Thoracic aorta (tissue), 2 donors: ENCODE measurements around the gene ARL10. TPM values are rescaled to one million over a fixed set of nuclear protein-coding genes. Genes with fewer than 3 reads are reported as not detected.

Experiments used
- ATAC-seq: fragments of 150-250 bp; one replicate; pipeline ENCODE4 v1.8.0; 2017; ENCODE audit warnings: low read depth; ENCODE audit not compliant: insufficient number of reproducible peaks, low FRiP score
- DNase-seq: peaks from one replicate; pipeline ENCODE4 v3.0.0-alpha.2; 2020; ENCODE audit warnings: low spot score
- H3K27ac ChIP-seq, 2 donors: fragments of 200-600 bp; sonication (generic); 1 replicate in 1 of 2; 2 replicates in 1 of 2; pipeline ENCODE4 v1.5.1; 2016; ENCODE audit warnings: mild to moderate bottlenecking in 2 of 2, moderate library complexity in 2 of 2
- H3K27me3 ChIP-seq: fragments of 200-600 bp; sonication (generic); replicated peaks from 2 replicates; pipeline ENCODE4 v1.6.0; 2016; ENCODE audit warnings: mild to moderate bottlenecking; ENCODE audit not compliant: insufficient read depth
- H3K36me3 ChIP-seq: fragments of 200-600 bp; sonication (generic); one replicate; pipeline ENCODE4 v1.5.1; 2016
- H3K4me1 ChIP-seq, 2 donors: fragments of 200-600 bp; sonication (generic); 1 replicate in 1 of 2; 2 replicates in 1 of 2; pipeline versions ENCODE4 v1.5.1 to v1.6.0; 2016; ENCODE audit warnings: low read depth in 2 of 2, mild to moderate bottlenecking in 1 of 2; ENCODE audit not compliant: control insufficient read depth in 1 of 2
- H3K4me3 ChIP-seq: fragments of 200-600 bp; sonication (generic); 2 replicates; pipeline ENCODE4 v1.5.1; 2016; ENCODE audit warnings: mild to moderate bottlenecking
- H3K9me3 ChIP-seq: fragments of 200-600 bp; sonication (generic); 2 replicates; pipeline ENCODE4 v1.5.1; 2016
- CTCF ChIP-seq: fragments of 200-600 bp; sonication (generic); IDR thresholded peaks from one replicate; pipeline ENCODE4 v1.5.1; 2019; ENCODE audit warnings: antibody characterized with exemption
- total RNA-seq, 2 donors: library from RNA; depleted of rRNA; stranded (reverse); fragments of >200 nt; gene quantifications; one replicate each; pipeline versions ENCODE4 v1.1.0 to v1.2.3, GENCODE V29; 2016

The ARL10 gene
- total RNA-seq, 2 donors from 2014 or later = 10.4 to 14.8 TPM

- no peak for ATAC-seq
- H3K27me3 ChIP-seq = no peaks in the 10 kb centered on the region
- H3K4me1 ChIP-seq = peaks cover 9 to 20% of the 10 kb centered on the region in 2 donors
- H3K36me3 ChIP-seq = peaks cover 22% of the 10 kb centered on the region
- peak overlapping the region; percentile 88 for H3K4me3 ChIP-seq
- H3K9me3 ChIP-seq = no peaks in the 10 kb centered on the region
- no peak for DNase-seq
- no peak for TF ChIP-seq CTCF
- peak overlapping the region; percentile 93 to 95 for H3K27ac ChIP-seq
Measured at GRCh38 chr5:176389135-176390123, 24.1 kb downstream of the ARL10 start.

DNA sequence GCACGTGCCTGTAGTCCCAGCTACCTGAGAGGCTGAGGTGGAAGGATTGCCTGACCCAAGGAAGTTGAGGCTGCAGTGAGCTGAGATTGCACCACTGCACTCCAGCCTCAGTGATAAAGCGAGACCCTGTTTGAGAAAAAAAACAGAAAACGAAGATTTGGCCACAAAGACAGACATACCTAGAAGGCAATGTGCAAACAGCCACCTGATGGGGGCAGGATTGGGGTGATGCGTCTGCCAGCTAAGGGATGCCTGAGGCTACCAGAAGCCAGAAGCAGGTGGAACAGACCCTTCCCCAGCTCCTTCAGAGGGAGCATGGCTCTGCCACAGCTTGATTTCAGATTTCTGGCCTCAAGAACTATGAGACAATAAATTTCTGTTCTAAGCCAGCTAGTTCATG is 26.2 kb downstream of the ARL10 start:
- Histone ChIP-seq H3K4me1 (peaks cover 9 to 20% of the 10 kb centered on the region in 2 donors), H3K4me3 (no peak overlapping the region), H3K36me3 (peaks cover 22% of the 10 kb centered on the region), H3K9me3 (no peaks in the 10 kb centered on the region), H3K27me3 (no peaks in the 10 kb centered on the region), H3K27ac (no peak overlapping the region)
- DNase-seq = no peak
- ATAC-seq = no peak
- no peak for TF ChIP-seq CTCF

GRCh38 chr5:176391999-176392398 is 26.7 kb downstream of the ARL10 start:
- H3K4me1 ChIP-seq = peaks cover 9 to 19% of the 10 kb centered on the region in 2 donors
- ATAC-seq = no peak
- TF ChIP-seq CTCF = no peak
- H3K36me3 ChIP-seq = peaks cover 22% of the 10 kb centered on the region
- no peak for DNase-seq
- H3K27me3 ChIP-seq = no peaks in the 10 kb centered on the region
- no peaks in the 10 kb centered on the region for H3K9me3 ChIP-seq
- no peak overlapping the region for H3K4me3 ChIP-seq
- no peak overlapping the region for H3K27ac ChIP-seq

GRCh38 chr5:176392526-176392925 is 27.2 kb downstream of the ARL10 start:
- ATAC-seq = no peak
- DNase-seq = no peak
- no peak for TF ChIP-seq CTCF

GRCh38 chr5:176394096-176394495 is 28.8 kb downstream of the ARL10 start:
- ATAC-seq (no peak), DNase-seq (no peak)
- H3K36me3 ChIP-seq = peaks cover 26% of the 10 kb centered on the region
- H3K27ac ChIP-seq = no peak overlapping the region
- H3K4me1 ChIP-seq = peaks cover 4 to 8% of the 10 kb centered on the region in 2 donors
- H3K27me3 ChIP-seq = no peaks in the 10 kb centered on the region
- no peak for TF ChIP-seq CTCF
- no peaks in the 10 kb centered on the region for H3K9me3 ChIP-seq
- H3K4me3 ChIP-seq = no peak overlapping the region

More at GRCh38 chr5:176392526-176392925, 27.2 kb downstream of the ARL10 start:
- H3K27me3 ChIP-seq = no peaks in the 10 kb centered on the region
- H3K9me3 ChIP-seq = no peaks in the 10 kb centered on the region
- H3K27ac ChIP-seq = no peak overlapping the region
- no peak overlapping the region for H3K4me3 ChIP-seq
- H3K4me1 ChIP-seq = peaks cover 7 to 14% of the 10 kb centered on the region in 2 donors
- peaks cover 23% of the 10 kb centered on the region for H3K36me3 ChIP-seq
